Measurements from ENCODE around the gene VIP.

VIP gene

GRCh38 chr6:152794696-152795095 is 44.1 kb downstream of the VIP start:
- Histone ChIP-seq H3K4me1 (ENCODE audit: insufficient read depth, low read length) (no peaks in the 10 kb centered on the region), H3K27me3 (ENCODE audit: insufficient read depth, low read length) (no peaks in the 10 kb centered on the region), H3K9me3 (ENCODE audit: insufficient read depth, low read depth, low read length) (no peaks in the 10 kb centered on the region), H3K36me3 (ENCODE audit: insufficient read depth, low read depth, low read length) (no peaks in the 10 kb centered on the region), H3K9ac (ENCODE audit: low read depth, low read length) (no peak overlapping the region), H3K27ac (ENCODE audit: low read length) (no peak overlapping the region), H3K4me3 (ENCODE audit: low read length) (no peak overlapping the region)

- Histone ChIP-seq H3K9me3 (ENCODE audit: insufficient read depth, low read depth, low read length) (no peaks in the 10 kb centered on the region), H3K27me3 (ENCODE audit: insufficient read depth, low read length) (no peaks in the 10 kb centered on the region), H3K27ac (ENCODE audit: low read length) (no peak overlapping the region), H3K4me3 (ENCODE audit: low read length) (no peak overlapping the region), H3K4me1 (ENCODE audit: insufficient read depth, low read length) (no peaks in the 10 kb centered on the region), H3K9ac (ENCODE audit: low read depth, low read length) (no peak overlapping the region), H3K36me3 (ENCODE audit: insufficient read depth, low read depth, low read length) (no peaks in the 10 kb centered on the region)
Measured at GRCh38 chr6:152804150-152804549, 53.6 kb downstream of the VIP start.

All from iPS-20b (cell line).